Colonic mucosa (tissue), 4 donors: ENCODE data around the gene WDR93. TPM values are rescaled to one million over a fixed set of nuclear protein-coding genes. Genes with fewer than 3 reads are reported as not detected.

Source experiments
- DNase-seq: peaks from one replicate; pipeline ENCODE4 v3.0.0-alpha.2; 2020
- H3K27ac ChIP-seq: fragments of 200-600 bp; one replicate; pipeline ENCODE4 v1.8.0; 2021
- H3K27me3 ChIP-seq: fragments of 200-600 bp; one replicate; pipeline ENCODE4 v1.8.0; 2021
- H3K36me3 ChIP-seq: fragments of 200-600 bp; one replicate; pipeline ENCODE4 v1.8.0; 2021
- H3K4me1 ChIP-seq: fragments of 200-600 bp; one replicate; pipeline ENCODE4 v1.8.0; 2021; ENCODE audit warnings: mild to moderate bottlenecking
- H3K4me3 ChIP-seq: fragments of 200-600 bp; one replicate; pipeline ENCODE4 v1.8.0; 2021
- H3K9ac ChIP-seq, 2 donors: one replicate each; pipeline ENCODE4 v1.7.0; 2013; ENCODE audit warnings: control low read depth in 2 of 2, low read depth in 2 of 2, low read length in 2 of 2
- H3K9me3 ChIP-seq: fragments of 200-600 bp; one replicate; pipeline ENCODE4 v1.8.0; 2021
- intact Hi-C: fragments of 100-400 bp; cut with DNase I; formaldehyde crosslinking; loops from one replicate; pipeline ENCODE4 v1.14.1; 2022
- total RNA-seq, 2 donors: library from RNA; stranded (reverse); fragmentation: NEBNext Ultra II Directional in 1 of 2; extraction: Animal tissue kit (Norgen Biotek cat#: 25700) in 1 of 2; gene quantifications; one replicate each; pipeline ENCODE4 v1.2.1, GENCODE V29; 2021
- TF ChIP-seq, protein P1 (sequence below): fragments of 200-600 bp; IDR thresholded peaks from one replicate; pipeline ENCODE4 v1.8.0; 2022; ENCODE audit warnings: antibody characterized with exemption, mild to moderate bottlenecking
- donor health status: healthy.
- donor health status: DM: no; HTN: no; CAD: no.
- donor health status: DM: no; HTN: no; CAD: no.

Gene WDR93
- total RNA-seq, 2 donors from 2014 or later = 0.13 TPM; not detected in 1

DNA sequence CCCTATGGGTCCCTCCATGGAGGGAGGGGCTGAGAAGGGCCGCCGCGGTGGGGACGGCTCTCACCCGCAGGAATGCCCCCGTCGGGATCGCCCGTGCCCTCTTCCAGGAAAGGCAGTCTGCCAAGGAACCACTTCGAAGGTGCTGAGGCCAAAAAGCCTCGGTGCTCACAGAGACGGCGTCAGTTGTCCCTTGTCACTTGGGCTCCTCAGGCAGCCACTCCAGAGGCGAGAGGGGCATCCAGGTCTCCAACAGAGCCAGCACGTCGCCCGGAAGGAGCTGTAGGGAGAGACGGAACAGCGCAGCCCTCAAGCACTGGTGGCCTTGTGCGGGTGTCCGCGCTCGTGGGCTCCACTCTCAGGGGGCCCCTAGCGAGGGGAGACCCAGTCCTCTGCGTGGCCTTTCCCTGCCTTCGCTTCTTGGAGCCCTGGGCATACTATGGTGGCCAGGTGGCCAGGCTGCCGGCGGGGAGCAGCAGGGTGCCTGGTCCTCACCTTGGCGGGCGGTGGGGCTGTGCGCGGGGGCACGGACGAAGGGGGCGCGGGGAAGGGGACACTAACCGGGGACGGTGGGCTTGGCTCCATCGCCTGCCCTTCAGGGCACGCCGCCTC is 59.4 kb downstream of the WDR93 start:
- Histone ChIP-seq H3K4me3 (peak overlapping the region; percentile 77), H3K4me1 (peaks cover 7% of the 10 kb centered on the region), H3K36me3 (no peaks in the 10 kb centered on the region), H3K9ac (peak overlapping the region; percentile 71 to 85), H3K27me3 (no peaks in the 10 kb centered on the region), H3K9me3 (no peaks in the 10 kb centered on the region), H3K27ac (no peak overlapping the region)
- TF ChIP-seq, protein P1, sequence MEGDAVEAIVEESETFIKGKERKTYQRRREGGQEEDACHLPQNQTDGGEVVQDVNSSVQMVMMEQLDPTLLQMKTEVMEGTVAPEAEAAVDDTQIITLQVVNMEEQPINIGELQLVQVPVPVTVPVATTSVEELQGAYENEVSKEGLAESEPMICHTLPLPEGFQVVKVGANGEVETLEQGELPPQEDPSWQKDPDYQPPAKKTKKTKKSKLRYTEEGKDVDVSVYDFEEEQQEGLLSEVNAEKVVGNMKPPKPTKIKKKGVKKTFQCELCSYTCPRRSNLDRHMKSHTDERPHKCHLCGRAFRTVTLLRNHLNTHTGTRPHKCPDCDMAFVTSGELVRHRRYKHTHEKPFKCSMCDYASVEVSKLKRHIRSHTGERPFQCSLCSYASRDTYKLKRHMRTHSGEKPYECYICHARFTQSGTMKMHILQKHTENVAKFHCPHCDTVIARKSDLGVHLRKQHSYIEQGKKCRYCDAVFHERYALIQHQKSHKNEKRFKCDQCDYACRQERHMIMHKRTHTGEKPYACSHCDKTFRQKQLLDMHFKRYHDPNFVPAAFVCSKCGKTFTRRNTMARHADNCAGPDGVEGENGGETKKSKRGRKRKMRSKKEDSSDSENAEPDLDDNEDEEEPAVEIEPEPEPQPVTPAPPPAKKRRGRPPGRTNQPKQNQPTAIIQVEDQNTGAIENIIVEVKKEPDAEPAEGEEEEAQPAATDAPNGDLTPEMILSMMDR = no peak
- intact Hi-C loops = loop anchor here (10.0 kb wide), 1 partner anchor 325 kb away; no protein-coding TSS in a partner anchor
- DNase-seq = no peak

DNA sequence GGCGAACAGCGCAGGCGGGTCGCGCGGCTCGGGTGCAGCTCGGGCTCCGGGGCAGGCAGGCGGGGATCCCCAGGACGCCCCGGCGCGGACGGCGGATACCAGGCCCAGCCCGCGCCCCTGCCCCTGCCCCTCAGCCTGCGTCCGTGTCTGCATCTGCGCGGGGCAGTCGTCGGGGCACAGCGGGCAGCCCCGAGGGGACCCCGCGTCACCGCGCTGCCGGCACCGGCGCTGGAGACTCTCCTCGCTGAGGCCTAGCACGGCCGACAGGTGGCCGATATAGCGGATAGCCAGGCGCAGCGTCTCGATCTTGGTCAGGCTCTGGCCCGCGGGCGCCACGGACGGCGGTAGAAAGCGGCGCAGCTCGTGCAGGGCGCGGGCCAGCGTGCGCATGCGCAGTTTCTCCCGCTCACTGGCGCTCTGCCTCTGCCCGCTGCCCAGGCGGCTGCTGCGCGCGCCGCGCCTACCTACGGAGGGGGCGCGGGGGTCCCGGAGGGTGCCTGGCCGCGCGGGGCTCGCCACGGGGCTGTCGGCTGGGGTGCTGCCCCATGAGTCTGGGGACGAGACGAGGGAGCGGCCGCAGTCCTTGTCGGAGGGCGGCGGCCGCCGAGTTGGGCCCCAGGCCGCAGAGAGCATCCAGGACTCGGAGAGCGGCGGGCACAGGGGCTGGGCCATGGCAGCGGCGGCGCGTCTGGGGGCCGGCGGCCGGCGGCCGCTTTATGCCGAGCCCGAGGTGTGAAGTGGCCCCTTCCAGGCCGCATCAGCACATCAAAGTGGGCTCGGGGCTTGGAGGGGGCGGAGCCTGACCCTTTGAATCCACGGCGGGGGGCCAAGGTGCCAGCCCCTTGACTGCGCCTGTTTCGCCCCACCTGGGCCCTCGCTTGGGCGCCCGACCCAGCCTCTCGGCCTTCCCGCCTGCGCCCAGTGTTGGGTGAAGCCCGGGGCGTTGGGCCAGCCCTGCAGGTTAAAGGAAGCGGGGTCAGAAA is 60.2 kb downstream of the WDR93 start, which contains the start of gene MESP1:
Gene MESP1 (minus strand): TSS at position 690 of the 983 bp plus-strand sequence. CDS start 18 bp downstream, at position 672.
- Histone ChIP-seq H3K27me3 (no peaks in the 10 kb centered on the region), H3K27ac (peak within 1 kb of the TSS; percentile 39), H3K4me1 (peaks cover 7% of the 10 kb centered on the region), H3K4me3 (peak within 1 kb of the TSS; percentile 77), H3K36me3 (no peaks in the 10 kb centered on the region), H3K9ac (peak within 1 kb of the TSS; percentile 71 to 85), H3K9me3 (no peaks in the 10 kb centered on the region)
- DNase-seq = peak; percentile 91
- TF ChIP-seq, protein P1 = peak; percentile 61
- intact Hi-C loops = no loop called here

DNA sequence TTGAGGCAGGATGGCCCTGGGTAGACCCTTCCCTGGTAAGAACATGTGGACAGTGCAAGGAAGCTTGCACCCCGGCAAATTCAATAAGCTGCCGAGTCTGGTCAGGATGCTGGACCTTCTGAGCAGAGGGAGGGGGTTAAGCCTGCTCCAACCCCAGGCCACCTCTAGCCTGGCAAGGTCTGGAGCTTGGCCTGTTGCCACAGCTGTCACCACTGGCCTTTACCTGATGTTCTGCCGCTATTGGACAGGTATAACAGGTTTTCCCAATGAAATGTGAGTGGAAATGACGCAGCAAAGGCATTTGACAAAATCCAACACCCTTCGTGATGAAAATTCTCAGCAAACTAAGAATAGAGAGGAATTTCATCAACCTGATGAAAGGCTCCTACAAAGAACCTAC is 61.1 kb downstream of the WDR93 start:
- H3K4me3 ChIP-seq = no peak overlapping the region
- H3K36me3 ChIP-seq = no peaks in the 10 kb centered on the region
- H3K9ac ChIP-seq = peak overlapping the region in 1 of 2 donors; percentile 71
- TF ChIP-seq, protein P1 = no peak
- H3K4me1 ChIP-seq = peaks cover 7% of the 10 kb centered on the region
- no peaks in the 10 kb centered on the region for H3K27me3 ChIP-seq
- no peaks in the 10 kb centered on the region for H3K9me3 ChIP-seq
- DNase-seq = no peak
- no peak overlapping the region for H3K27ac ChIP-seq
- intact Hi-C loops = no loop called here

DNA sequence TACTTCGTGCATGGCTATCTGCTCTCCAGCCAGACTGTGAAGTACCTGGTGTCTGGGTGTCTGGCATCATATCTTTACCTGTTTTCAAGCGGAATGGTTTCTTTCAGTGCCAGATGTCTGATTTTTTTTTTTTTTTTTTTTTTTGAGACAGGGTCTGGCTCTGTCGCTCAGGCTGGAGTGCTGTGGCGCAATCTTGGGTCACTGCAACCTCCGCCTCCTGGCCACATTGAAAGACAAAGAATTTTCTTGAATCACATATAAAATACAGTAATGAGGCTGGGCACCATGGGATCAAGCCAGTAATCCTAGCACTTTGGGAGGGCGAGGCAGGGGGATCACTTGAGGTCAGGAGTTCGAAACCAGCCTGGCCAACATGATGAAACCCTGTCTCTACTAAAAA is 63.2 kb downstream of the WDR93 start:
- Histone ChIP-seq H3K36me3 (no peaks in the 10 kb centered on the region), H3K27me3 (no peaks in the 10 kb centered on the region), H3K4me3 (no peak overlapping the region), H3K27ac (no peak overlapping the region), H3K4me1 (peaks cover 3% of the 10 kb centered on the region), H3K9me3 (no peaks in the 10 kb centered on the region), H3K9ac (no peak overlapping the region)
- intact Hi-C loops = no loop called here
- DNase-seq = no peak
- TF ChIP-seq, protein P1 = no peak

DNA sequence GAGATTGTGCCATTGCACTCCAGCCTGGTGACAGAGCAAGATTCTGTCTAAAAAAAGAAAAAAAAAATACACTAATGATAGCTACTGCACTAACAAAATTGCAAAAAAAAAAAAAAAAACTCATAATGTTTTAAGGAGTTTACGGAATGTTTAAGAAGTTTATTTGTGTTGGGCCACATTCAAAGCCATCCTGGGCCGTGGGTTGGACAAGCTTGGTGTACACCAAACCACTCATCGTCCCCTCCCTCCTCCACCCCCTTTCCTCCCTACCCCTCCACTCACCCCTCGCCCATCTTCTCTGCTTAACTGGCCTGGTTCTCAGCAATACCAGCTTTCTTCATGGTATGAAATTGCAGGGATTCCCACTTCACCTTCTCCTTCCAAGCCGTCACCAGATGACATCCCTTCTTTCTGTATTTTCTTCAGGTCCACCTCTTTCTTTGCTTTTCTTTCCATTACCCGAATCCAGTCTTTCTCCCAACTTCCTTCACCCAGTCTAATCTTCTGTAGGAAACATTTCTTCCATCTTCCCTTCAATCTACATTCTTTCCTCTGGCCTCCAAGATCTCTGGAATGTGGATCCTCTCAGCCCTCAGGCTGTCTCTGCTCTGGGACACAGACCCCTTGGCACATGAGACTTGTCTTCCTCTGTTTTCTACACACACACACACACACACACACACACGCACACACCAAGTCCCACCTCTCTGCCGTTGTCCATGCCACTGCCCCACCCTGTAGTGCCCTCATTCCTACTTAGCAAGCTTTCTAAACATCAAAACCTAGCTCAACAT is 63.9 kb downstream of the WDR93 start:
- TF ChIP-seq, protein P1 = no peak
- no peaks in the 10 kb centered on the region for H3K36me3 ChIP-seq
- no peak overlapping the region for H3K4me3 ChIP-seq
- intact Hi-C loops = no loop called here
- H3K4me1 ChIP-seq = no peaks in the 10 kb centered on the region
- no peaks in the 10 kb centered on the region for H3K9me3 ChIP-seq
- H3K27ac ChIP-seq = no peak overlapping the region
- DNase-seq = no peak
- H3K9ac ChIP-seq = no peak overlapping the region
- H3K27me3 ChIP-seq = no peaks in the 10 kb centered on the region
